HuH-7 (cell line): ENCODE measurements around the gene GGNBP2.

ENCODE experiments used
- DNase-seq: peaks from one replicate; pipeline ENCODE4 v3.0.0; 2011; ENCODE audit warnings: low spot score

The GGNBP2 gene

GRCh38 chr17:36632916-36633771 lies 88.4 kb downstream of the GGNBP2 start:
- no peak for DNase-seq
